Germinal center (tissue), 1 donor: ENCODE data around the gene SLC5A3.

Experiments
- DNase-seq: peaks from one replicate; pipeline ENCODE4 v3.0.0; 2012; ENCODE audit warnings: mixed read lengths, low spot score

The SLC5A3 gene

DNA sequence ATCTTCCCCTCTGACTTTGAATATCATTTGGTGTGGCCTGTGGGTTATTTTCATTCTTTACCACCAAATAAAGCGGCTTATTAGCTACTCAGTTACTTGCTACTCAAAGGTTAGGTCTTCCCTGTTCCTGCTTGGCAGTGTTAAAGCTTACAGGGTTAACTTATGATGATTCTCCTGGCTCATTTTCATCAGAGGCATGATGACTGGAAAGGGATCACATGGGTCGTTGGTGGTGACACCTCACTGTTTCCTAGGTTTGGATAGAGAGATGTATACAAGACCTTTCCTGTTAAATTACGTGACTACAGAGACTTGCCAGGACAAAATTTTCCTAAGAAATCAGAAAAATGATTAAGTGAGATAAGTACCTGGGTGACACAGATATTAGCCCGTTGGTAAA is 27.4 kb downstream of the SLC5A3 start:
- no peak for DNase-seq

DNA sequence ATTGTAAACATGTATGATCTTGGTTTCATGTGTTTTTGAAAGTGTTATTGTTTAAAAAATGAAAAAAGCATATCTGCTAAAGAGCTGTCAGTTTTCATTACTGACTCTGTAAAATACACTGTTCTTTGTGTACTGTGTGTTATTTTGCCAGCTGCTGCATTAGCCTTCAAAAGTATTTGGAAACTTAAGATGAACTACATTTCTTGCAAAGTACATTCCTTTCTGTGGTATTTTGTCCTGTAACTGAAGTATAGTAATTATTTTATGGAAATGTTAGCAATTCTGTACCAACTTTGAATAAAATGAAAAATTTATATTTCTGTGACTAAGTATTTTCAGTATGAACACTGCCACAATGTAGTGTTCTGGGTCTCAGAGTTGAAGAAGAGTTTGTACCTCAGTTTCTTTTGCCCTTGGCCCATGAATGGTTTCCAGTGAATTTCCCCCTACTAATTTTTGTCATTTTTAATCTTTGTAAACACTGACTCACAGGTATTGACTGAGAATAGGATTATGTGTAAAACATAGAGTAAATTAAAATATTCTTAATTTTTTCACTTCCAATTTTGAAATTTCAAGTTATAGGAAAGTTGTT is 32.7 kb downstream of the SLC5A3 start:
- DNase-seq = no peak

DNA sequence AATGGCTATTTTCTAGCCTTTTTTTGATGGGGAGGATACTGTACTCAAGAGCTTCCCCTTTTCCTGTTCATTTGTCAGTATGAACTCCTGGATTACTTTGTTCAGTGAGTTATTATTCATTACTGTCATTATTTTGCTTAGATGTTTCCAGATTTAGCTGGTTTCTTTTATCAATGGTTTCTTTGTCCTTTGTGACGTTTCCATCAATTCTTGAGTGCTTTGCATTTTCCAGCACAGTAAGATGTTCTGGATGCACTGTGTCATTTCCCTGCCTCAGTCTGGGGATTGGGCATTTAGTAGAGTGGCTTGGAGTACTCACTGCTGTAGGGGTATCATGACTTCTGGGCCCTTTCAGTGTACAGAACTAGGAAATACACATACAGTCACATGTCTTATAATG is 34.2 kb downstream of the SLC5A3 start:
- DNase-seq = no peak

DNA sequence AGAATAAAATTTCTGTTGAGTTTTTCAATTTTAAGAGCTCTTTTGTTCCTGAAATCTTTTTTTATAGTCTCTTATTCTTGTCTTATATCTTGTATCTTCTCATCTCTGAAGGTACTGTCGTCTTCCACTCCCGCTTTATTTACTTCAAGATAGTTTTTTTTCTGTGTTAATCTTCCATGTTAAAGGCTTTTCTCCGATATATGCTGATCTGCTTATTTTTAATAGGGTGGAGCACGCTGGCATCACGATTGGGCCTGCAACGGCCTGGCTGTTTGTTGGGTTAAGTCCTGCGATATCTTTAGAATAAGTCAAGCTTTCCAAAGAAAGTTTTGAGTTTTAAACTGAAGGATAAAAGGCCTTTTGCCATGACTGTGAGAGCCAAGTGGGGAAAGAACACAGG is 35.7 kb downstream of the SLC5A3 start:
- DNase-seq = no peak

DNA sequence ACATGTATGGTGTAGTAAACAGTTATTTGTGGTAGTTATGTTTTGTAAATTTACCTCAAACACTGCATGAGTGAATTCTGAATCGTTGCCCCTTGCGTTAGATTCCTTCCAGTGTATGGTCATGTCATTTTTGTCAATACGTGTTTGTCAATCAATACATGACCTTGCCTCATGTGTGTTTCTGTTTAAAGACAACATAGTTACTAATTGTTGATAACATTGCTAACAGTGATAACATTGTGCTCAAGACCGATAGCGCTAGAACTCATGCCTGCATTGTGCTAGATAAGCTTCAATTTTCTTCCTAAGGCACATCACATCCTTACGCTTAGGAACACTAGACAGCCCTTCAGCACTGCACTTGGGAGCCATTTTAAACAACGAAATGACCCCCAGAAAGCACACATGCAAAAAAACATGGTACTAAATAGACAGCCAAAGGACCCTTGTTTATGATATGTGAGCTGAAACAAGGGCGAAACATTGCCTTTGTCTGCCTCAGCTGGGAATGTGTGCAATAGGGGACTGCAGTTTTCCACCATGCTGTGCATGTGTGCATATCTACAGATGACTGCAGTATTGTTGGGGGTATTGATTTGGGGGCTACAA is 37.3 kb downstream of the SLC5A3 start:
- no peak for DNase-seq

DNA sequence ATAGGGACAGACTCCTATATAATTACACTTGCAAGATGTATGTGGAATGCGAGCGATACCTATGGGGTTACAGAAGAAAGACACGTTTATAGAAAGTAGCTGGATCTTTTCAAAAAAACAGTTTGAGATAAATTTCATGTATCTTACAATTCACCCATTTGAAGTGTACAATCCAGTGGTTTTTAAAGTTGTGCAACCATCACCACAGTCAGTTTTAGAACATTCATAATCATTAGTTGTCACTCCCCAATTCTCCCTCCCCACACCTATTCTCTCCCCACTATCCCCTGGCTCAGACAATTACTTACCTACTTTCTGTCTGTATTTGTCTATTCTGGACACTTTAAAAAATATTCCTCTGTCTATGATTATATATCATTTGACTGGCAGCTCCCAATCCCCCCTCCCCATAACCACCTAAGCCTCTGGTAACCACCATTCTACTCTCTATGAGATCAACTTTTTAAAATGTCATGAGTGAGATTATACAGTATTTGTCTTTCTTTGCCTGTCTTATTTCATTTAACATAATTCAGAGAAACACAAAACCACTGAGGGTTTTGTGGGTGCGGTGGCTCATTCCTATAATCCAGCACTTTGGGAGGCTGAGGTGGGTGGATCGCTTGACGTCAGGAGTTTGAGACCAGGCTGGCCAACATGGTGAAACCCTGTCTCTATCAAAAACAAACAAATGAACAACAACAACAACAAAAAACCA is 39.1 kb downstream of the SLC5A3 start:
- no peak for DNase-seq

DNA sequence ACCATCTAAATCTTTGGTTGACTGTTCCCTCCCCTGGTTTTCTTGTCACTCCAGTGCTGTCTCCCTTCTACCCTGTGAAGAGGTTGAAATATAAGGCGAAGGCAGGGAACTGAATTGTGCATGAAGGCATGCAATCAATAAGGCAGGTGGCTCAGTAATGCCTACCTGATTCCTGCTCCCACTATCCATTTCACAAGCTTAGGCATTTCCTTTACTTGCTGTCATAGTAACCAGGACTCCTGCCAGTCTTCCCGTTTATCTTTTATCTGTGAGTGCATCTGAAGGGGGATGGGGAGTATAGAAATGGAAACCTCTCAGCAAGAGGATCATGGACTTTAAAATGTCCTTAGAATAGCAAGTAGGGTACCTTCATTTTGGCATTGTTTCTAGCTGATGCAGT is 40.5 kb downstream of the SLC5A3 start:
- DNase-seq = no peak

DNA sequence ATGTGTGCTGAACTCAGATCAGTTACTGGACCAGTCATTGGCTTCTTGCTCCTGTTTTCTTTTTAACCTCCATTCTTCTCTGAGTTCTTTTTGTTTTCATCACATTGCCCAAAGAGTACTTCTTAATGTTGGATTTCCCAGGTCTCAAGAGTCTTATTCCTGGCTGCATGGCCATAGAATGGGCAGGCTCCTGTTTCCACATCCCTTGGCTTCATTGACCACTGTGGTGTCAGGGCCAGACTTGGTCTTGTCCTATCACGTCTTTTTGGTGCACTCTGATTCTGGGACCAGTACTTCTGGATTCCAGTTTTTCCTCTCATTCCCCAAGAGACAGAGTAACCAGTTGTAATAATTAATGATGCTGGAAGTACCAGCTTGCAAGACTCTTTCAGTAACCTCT is 41.8 kb downstream of the SLC5A3 start:
- no peak for DNase-seq

DNA sequence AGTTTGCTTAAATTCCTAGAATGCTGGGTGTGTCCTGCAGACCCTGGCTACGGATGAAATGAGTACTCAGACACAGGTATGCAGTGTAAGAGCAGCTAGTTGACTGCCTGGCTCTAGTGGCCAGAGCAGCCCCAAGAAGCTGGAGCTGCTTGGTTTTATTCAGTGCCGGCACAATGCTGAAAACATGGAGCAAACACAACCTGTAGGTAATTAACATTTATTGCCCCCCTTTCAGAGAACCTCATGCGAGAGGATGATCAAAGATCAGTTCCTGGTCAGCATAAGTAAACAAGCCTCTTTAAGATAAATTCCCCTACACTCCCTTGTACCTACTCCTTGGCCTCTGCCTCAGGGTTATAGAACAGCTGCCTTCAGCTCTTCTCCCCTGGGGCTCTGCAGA is 43.2 kb downstream of the SLC5A3 start:
- DNase-seq = no peak

DNA sequence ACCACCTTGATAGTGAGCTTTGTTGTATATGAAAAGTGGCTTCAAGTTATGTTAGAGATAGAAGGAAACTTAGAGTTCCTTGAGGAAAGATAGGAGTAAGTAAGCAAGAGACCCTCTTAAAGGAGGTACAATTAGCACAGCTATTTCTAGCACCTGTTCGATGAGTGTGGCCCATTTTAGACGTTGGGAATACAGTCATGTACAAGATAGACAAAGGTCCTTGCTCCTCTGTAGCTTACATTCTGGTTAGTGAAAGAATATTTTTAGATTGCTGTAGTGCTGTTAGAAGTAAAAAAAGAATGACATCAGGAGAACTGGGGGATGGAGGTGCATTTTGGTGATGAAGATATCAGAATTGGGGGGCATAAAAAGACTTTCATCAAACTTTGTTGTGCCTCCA is 47.5 kb downstream of the SLC5A3 start:
- DNase-seq = no peak

DNA sequence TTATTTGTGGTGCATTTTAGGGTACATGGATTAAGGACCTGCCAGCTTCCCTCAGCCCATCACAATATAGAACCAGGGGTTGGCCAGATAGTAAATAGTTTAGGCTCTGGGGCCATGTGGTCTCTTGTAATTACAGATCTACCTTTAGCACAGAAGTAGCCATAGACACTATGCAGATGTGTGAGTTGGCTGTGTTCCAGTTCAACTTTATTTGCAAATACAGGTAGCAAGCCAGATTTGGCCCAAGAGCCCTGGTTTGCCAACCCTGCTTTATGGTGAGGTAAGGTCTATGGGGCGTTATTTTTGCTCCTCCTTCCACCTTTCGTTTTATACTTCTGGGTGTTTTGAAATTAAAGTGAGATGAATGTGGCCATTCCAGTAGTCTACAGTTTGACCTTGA is 48.7 kb downstream of the SLC5A3 start:
- DNase-seq = no peak
